GM23338 (cell line): ENCODE results near the gene SEMA4D. TPM values are rescaled to one million over a fixed set of nuclear protein-coding genes. Genes with fewer than 3 reads are reported as not detected.

Experiments used
- ATAC-seq: fragments of 200-7000 bp; cut with Tn5 transposase; 3 replicates; pipeline ENCODE4 v1.9.1; 2020
- DNase-seq: peaks from one replicate; pipeline ENCODE4 v3.0.0-alpha.2; 2015; ENCODE audit warnings: low spot score
- H2AFZ ChIP-seq: fragments of 200-600 bp; sonication (generic); 2 replicates; pipeline ENCODE4 v1.8.0; 2016; ENCODE audit warnings: antibody characterized with exemption, mild to moderate bottlenecking, moderate library complexity
- H3F3A ChIP-seq: fragments of 200-600 bp; sonication (generic); replicated peaks from 2 replicates; pipeline ENCODE4 v1.8.0; 2017; ENCODE audit warnings: antibody characterized with exemption, mixed run types, low read depth
- H3K27ac ChIP-seq: fragments of 200-600 bp; sonication (generic); 2 replicates; pipeline ENCODE4 v1.6.1; 2016; ENCODE audit warnings: low read depth
- H3K27me3 ChIP-seq: fragments of 200-600 bp; sonication (generic); 2 replicates; pipeline ENCODE4 v1.8.0; 2016; ENCODE audit warnings: mild to moderate bottlenecking, mixed run types, moderate library complexity; ENCODE audit not compliant: insufficient read depth
- H3K36me3 ChIP-seq: fragments of 200-600 bp; sonication (generic); 2 replicates; pipeline ENCODE4 v1.8.0; 2016; ENCODE audit warnings: mild to moderate bottlenecking; ENCODE audit not compliant: insufficient read depth
- H3K4me1 ChIP-seq: fragments of 200-600 bp; sonication (generic); 2 replicates; pipeline ENCODE4 v1.8.0; 2016; ENCODE audit warnings: mild to moderate bottlenecking, moderate library complexity; ENCODE audit not compliant: insufficient read depth
- H3K4me2 ChIP-seq: fragments of 200-600 bp; sonication (generic); 2 replicates; pipeline ENCODE4 v1.7.1; 2017; ENCODE audit warnings: mixed run types
- H3K4me3 ChIP-seq: fragments of 200-600 bp; sonication (generic); 2 replicates; pipeline ENCODE4 v1.6.1; 2016; ENCODE audit warnings: mixed run types
- H3K79me2 ChIP-seq: fragments of 200-600 bp; sonication (generic); replicated peaks from 2 replicates; pipeline ENCODE4 v1.8.0; 2017; ENCODE audit warnings: mild to moderate bottlenecking; ENCODE audit not compliant: insufficient read depth
- H3K9me2 ChIP-seq: fragments of 200-600 bp; sonication (generic); 2 replicates; pipeline ENCODE4 v1.8.0; 2017; ENCODE audit not compliant: insufficient read depth
- H4K20me1 ChIP-seq: fragments of 200-600 bp; sonication (generic); replicated peaks from 2 replicates; pipeline ENCODE4 v1.8.0; 2017; ENCODE audit warnings: mild to moderate bottlenecking; ENCODE audit not compliant: insufficient read depth
- H3K27ac Mint-ChIP-seq: 2 replicates; pipeline ENCODE4 v1.8.0; 2020; ENCODE audit warnings: inconsistent platforms, mild to moderate bottlenecking, moderate library complexity, mixed read lengths
- H3K27me3 Mint-ChIP-seq: 3 replicates; pipeline ENCODE4 v1.8.0; 2022; ENCODE audit warnings: low read depth, mild to moderate bottlenecking, moderate library complexity, mixed read lengths, inconsistent platforms; ENCODE audit not compliant: insufficient read depth, poor library complexity
- H3K36me3 Mint-ChIP-seq: 3 replicates; pipeline ENCODE4 v1.8.0; 2021; ENCODE audit warnings: low read depth, mild to moderate bottlenecking, inconsistent platforms, moderate library complexity, mixed read lengths
- H3K4me1 Mint-ChIP-seq: 3 replicates; pipeline ENCODE4 v1.8.0; 2020; ENCODE audit warnings: mild to moderate bottlenecking, inconsistent platforms, mixed read lengths
- H3K4me3 Mint-ChIP-seq: 3 replicates; pipeline ENCODE4 v1.8.0; 2021; ENCODE audit warnings: moderate library complexity, mild to moderate bottlenecking, inconsistent platforms, mixed read lengths
- H3K9me3 Mint-ChIP-seq: 3 replicates; pipeline ENCODE4 v1.8.0; 2020; ENCODE audit warnings: moderate library complexity, mild to moderate bottlenecking, inconsistent platforms, mixed read lengths
- CREB1 ChIP-seq: fragments of 250-450 bp; sonication (Bioruptor Pico); IDR thresholded peaks from 2 replicates; pipeline ENCODE4 v1.5.0; 2020; ENCODE audit warnings: low read depth, mild to moderate bottlenecking, moderate library complexity
- CTCF ChIP-seq, 2 experiments: fragments of 200-600 bp in 1 of 2; sonication (generic) in 1 of 2; conservative IDR thresholded peaks; 2 replicates each; pipeline versions ENCODE4 v1.5.1 to v1.6.1; 2016 to 2017; ENCODE audit warnings: antibody characterized with exemption in 2 of 2, low read depth in 2 of 2, mild to moderate bottlenecking in 2 of 2, moderate library complexity in 1 of 2
- EZH2 ChIP-seq: fragments of 200-600 bp; sonication (generic); IDR thresholded peaks from one replicate; pipeline ENCODE4 v1.8.0; 2017; ENCODE audit warnings: antibody characterized with exemption, mild to moderate bottlenecking, low read depth; ENCODE audit not compliant: unreplicated experiment
- EZH2phosphoT487 ChIP-seq: fragments of 200-600 bp; sonication (generic); IDR thresholded peaks from one replicate; pipeline ENCODE4 v1.8.1; 2018; ENCODE audit warnings: antibody characterized with exemption; ENCODE audit not compliant: unreplicated experiment
- JUNB ChIP-seq: IDR thresholded peaks from one replicate; pipeline ENCODE4 v1.6.1; 2016; ENCODE audit warnings: antibody characterized with exemption; ENCODE audit not compliant: unreplicated experiment
- NANOG ChIP-seq: IDR thresholded peaks from 2 replicates; pipeline ENCODE4 v1.6.1; 2016; ENCODE audit warnings: antibody characterized with exemption, borderline replicate concordance
- POLR2AphosphoS5 ChIP-seq: IDR thresholded peaks from 2 replicates; pipeline ENCODE4 v1.6.1; 2016; ENCODE audit warnings: antibody characterized with exemption, low read depth
- REST ChIP-seq: IDR thresholded peaks from one replicate; pipeline ENCODE4 v1.6.1; 2018; ENCODE audit warnings: antibody characterized with exemption; ENCODE audit not compliant: unreplicated experiment
- STAT1 ChIP-seq: IDR thresholded peaks from one replicate; pipeline ENCODE4 v1.6.1; 2016; ENCODE audit warnings: antibody characterized with exemption; ENCODE audit not compliant: unreplicated experiment
- ZNF114 ChIP-seq: fragments of 250-450 bp; sonication (Bioruptor Pico); IDR thresholded peaks from 2 replicates; pipeline ENCODE4 v1.5.0; 2020; ENCODE audit warnings: mild to moderate bottlenecking, moderate library complexity
- ZNF331 ChIP-seq: fragments of 250-450 bp; sonication (Bioruptor Pico); IDR thresholded peaks from 2 replicates; pipeline ENCODE4 v1.5.0; 2020; ENCODE audit warnings: low read depth, mild to moderate bottlenecking, moderate library complexity
- polyA plus RNA-seq: library from polyadenylated mRNA; unstranded; fragments of >200 nt; fragmentation: Nextera tagmentation; extraction: Ambion mirVana; gene quantifications from 2 replicates; pipeline ENCODE4 v1.2.1, GENCODE V29; 2016
- total RNA-seq: library from RNA; depleted of rRNA; stranded (reverse); fragments of >200 nt; shearing (Covaris generic); gene quantifications from 2 replicates; pipeline ENCODE4 v1.2.3, GENCODE V29; 2014
- TF ChIP-seq, protein P1 (sequence below): IDR thresholded peaks from 2 replicates; pipeline ENCODE4 v1.6.1; 2016; ENCODE audit warnings: antibody characterized with exemption

Gene SEMA4D
- total and polyA plus RNA-seq, 2 experiments from 2014 or later = 19.3 to 63.0 TPM

DNA sequence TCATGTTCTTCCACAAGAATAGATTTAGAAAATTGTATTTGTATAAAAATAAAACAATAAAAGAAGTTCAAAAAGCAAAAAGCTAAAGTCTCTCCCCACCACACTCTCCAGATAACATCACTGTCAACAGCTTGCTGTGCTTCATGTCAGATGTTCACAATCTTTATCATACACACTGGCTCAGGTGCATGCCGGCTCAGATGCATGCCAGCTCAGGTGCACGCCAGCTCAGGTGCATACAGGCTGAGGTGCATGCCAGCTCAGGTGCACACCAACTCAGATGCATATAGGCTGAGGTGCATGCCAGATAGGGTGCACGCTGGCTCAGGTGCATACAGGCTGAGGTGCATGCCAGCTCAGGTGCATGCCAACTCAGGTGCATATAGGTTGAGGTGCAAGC, 26.5 kb downstream of the SEMA4D start (continued):
- no peak for TF ChIP-seq EZH2
- TF ChIP-seq CTCF (conservative IDR thresholded peaks at IDR 0.05; ENCODE audit: low read depth in 2 of 2) = no peak
- TF ChIP-seq NANOG = no peak

- Histone ChIP-seq H3K27ac (no peak overlapping the region), H3K79me2 (peaks cover 87% of the 10 kb centered on the region), H3K4me3 (peak overlapping the region; percentile 7; the same call in 1 of the 2 replicates), H3K27me3 (no peaks in the 10 kb centered on the region), H2AFZ (no peak overlapping the region), H3K4me1 (peaks cover 52% of the 10 kb centered on the region), H3F3A (no peaks in the 10 kb centered on the region), H3K9me2 (no peaks in the 10 kb centered on the region), H3K36me3 (no peaks in the 10 kb centered on the region), H3K4me2 (peak overlapping the region; percentile 8), H4K20me1 (no peaks in the 10 kb centered on the region; the same call in 1 of the 2 replicates)
- peaks cover 59% of the 10 kb centered on the region for H3K4me1 Mint-ChIP-seq
- H3K27ac Mint-ChIP-seq = peak overlapping the region; percentile 82
- peak overlapping the region; percentile 29; the same call in 2 of the 3 replicates for H3K4me3 Mint-ChIP-seq
- peaks cover 4% of the 10 kb centered on the region for H3K27me3 Mint-ChIP-seq
- DNase-seq (peak; percentile 40), ATAC-seq (peak; percentile 39)
- H3K36me3 Mint-ChIP-seq = 0 out of 3 replicates have a peak, but pooled peaks cover 4% of the 10 kb centered on the region
- no peaks in the 10 kb centered on the region for H3K9me3 Mint-ChIP-seq
- no peak for TF ChIP-seq EZH2phosphoT487
- peak; percentile 32; the same call in 1 of the 2 replicates for TF ChIP-seq NANOG
Observed at GRCh38 chr9:89470224-89470839, 27.6 kb downstream of the SEMA4D start.

DNA sequence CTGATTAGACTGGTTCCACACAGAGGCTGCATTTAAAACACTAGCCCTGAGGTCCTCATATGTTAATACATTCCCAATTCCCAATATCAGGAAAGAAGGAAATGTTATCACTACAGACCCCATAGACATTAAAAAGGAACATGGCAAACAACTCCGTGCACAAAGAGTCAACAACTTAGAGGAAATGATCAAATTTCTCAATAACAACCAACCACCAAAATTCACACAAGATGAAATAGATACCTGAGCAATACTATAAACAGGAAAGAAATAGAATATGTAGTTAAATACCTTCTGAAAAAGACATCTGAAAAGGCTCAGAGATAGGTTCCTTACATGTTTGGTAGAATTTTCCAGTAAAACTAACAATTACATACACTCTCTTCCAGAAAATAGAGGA, 28.9 kb downstream of the SEMA4D start:
- peak overlapping the region; percentile 40 for H3K27ac ChIP-seq
- H3K27me3 ChIP-seq = no peaks in the 10 kb centered on the region
- peaks cover 6% of the 10 kb centered on the region for H3K27me3 Mint-ChIP-seq
- no peak for ATAC-seq
- no peaks in the 10 kb centered on the region for H3K36me3 ChIP-seq
- peaks cover 8% of the 10 kb centered on the region; the same call in 2 of the 3 replicates for H3K36me3 Mint-ChIP-seq
- no peak overlapping the region for H3K4me3 Mint-ChIP-seq
- H3K4me1 Mint-ChIP-seq = peaks cover 69% of the 10 kb centered on the region
- H3K27ac Mint-ChIP-seq = peak overlapping the region; percentile 63
- H3K4me2 ChIP-seq = peak overlapping the region; percentile 8
- no peaks in the 10 kb centered on the region; the same call in 2 of the 3 replicates for H3K9me3 Mint-ChIP-seq
- no peak overlapping the region for H3K4me3 ChIP-seq
- H3K9me2 ChIP-seq = no peaks in the 10 kb centered on the region
- no peak for DNase-seq
- peaks cover 64% of the 10 kb centered on the region for H3K4me1 ChIP-seq
- peaks cover 88% of the 10 kb centered on the region for H3K79me2 ChIP-seq
- H2AFZ ChIP-seq = no peak overlapping the region
- 0 out of 2 replicates have a peak, but pooled peaks cover under 1% of the 10 kb centered on the region for H3F3A ChIP-seq
- H4K20me1 ChIP-seq = no peaks in the 10 kb centered on the region
- no peak for TF ChIP-seq JUNB
- no peak for TF ChIP-seq STAT1
- TF ChIP-seq REST = no peak
- no peak for TF ChIP-seq EZH2phosphoT487
- no peak for TF ChIP-seq CTCF (conservative IDR thresholded peaks at IDR 0.05; ENCODE audit: low read depth in 2 of 2)
- TF ChIP-seq ZNF331 (CRISPR knock-in tag) = no peak
- no peak for TF ChIP-seq POLR2AphosphoS5
- TF ChIP-seq ZNF114 (CRISPR knock-in tag) = no peak
- no peak for TF ChIP-seq CREB1
- TF ChIP-seq, protein P1, sequence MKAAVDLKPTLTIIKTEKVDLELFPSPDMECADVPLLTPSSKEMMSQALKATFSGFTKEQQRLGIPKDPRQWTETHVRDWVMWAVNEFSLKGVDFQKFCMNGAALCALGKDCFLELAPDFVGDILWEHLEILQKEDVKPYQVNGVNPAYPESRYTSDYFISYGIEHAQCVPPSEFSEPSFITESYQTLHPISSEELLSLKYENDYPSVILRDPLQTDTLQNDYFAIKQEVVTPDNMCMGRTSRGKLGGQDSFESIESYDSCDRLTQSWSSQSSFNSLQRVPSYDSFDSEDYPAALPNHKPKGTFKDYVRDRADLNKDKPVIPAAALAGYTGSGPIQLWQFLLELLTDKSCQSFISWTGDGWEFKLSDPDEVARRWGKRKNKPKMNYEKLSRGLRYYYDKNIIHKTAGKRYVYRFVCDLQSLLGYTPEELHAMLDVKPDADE = no peak
- no peak for TF ChIP-seq NANOG
- no peak for TF ChIP-seq EZH2
